DMS53 treated with DMSO at 0.1 percent for 48 hours (cell line): ENCODE results near the gene MSRB1.
"Not testable (repeated sequence)": the region's sequence is repeated elsewhere in the genome, so short reads cannot be mapped to it uniquely, and the experiment has no call there.

Experiments
- DNase-seq: peaks from one replicate; lab custom pipeline; 2025; ENCODE audit not compliant: unreplicated experiment; lab: John Stamatoyannopoulos, UW

Gene MSRB1

DNA sequence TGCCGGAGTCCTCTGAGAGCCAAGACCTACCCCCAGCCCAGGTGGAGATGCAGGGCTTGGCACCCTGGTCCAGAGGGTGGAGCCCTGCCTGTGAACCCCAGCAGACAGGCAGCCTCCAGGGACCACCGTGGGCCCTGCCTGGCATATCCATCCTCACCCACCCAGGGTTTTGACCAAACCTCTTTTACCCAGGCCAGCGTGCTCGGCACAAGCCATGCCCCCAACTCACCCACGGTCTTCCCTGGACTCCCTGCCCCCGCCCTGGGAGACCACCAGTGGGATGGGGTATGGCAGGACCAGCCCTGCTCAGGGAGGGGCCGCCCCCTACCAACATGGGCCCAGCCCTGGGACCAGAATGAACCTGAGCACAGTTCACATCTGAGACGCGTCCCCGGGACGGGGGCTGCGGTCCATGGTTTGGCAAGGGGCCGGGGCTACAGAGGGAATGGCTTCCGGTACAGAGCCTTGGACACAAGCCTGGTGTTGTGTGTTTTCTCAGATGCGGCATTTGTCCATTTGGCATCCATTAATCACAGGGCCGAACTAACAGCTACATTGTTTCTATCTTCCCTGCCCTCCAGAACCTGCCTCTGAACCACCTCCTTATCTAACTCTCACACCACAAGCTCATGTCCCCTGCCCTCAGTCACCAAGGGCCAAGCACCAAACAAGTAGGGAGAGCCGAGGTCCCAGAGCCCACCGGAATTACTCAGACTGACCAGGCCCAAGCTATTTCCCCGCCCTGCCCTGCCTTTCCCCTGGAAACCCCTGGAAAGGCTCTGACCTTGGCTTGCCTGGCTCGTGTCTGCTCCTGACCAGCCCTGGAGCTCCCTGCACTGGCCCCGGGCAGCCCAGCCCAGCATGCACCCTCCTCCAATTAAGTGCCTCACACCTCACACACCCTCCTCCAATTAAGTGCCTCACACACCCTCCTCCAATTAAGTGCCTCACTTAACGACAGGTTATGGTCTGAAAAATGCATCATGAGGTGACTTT is 38.9 kb downstream of the MSRB1 start:
- no peak for DNase-seq

DNA sequence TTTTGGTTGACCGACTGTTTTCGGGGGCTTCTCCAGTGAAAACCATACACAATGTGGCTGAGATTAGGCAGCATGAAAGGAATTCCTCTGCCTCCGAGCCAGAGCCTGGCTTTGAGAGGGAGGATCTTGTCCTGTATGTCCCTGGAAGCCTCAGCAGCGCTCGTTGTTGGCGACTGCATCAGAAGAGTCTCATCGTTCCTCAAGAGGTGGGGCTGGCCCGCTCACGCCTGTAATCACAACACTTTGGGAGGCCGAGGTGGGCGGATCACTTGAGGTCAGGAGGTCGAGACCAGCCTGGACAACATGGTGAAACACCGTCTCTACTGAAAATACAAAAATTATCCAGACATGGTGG is 39.8 kb downstream of the MSRB1 start:
- no peak for DNase-seq

DNA sequence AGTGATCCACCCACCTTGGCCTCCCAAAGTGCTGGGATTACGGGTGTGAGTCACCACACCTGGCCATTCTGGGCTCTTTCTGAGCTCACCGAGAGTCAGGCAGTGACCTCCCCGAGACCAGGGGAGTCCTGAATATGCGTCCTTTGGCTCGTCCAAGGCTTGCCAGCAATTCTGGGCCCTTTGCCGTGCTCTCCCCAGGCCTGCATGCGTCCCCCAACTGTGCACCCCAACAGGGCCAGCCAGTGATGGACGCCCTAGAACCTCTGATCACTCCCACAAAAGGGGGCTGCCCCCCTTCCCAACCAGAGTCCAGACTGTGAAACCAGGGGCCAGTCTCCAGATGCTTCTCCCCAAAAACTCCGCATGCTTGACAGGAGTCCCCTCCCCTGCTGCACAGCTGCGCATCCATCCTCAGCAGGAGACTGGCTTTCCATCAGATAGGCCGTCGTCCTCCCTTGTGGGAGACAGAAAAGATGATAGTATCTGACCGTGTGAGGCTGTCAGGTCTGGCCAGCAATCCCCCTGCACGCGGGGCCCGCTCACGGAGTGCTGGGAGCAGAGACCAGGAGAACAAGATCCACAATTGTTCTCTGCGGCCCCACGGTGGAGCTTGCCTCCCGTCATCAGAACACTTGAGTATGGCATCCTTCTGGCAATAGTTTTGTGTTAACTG is 40.3 kb downstream of the MSRB1 start:
- no peak for DNase-seq

DNA sequence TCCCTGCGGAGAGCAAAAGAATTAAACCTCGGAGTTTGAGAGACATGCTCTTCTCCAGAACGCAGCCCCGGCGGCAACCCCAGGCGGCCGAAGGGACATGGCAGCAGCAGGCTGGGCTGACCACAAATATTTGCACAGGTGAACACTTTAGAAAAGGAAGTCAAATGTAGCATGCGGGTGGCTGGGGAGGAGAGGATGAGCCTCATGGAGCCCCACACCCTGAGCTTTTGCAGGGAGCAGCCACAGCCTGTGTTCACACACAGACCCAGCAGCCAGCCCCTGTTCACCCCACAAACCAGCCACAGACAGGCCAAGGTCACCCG is 42.6 kb downstream of the MSRB1 start:
- peak; percentile 88 for DNase-seq

DNA sequence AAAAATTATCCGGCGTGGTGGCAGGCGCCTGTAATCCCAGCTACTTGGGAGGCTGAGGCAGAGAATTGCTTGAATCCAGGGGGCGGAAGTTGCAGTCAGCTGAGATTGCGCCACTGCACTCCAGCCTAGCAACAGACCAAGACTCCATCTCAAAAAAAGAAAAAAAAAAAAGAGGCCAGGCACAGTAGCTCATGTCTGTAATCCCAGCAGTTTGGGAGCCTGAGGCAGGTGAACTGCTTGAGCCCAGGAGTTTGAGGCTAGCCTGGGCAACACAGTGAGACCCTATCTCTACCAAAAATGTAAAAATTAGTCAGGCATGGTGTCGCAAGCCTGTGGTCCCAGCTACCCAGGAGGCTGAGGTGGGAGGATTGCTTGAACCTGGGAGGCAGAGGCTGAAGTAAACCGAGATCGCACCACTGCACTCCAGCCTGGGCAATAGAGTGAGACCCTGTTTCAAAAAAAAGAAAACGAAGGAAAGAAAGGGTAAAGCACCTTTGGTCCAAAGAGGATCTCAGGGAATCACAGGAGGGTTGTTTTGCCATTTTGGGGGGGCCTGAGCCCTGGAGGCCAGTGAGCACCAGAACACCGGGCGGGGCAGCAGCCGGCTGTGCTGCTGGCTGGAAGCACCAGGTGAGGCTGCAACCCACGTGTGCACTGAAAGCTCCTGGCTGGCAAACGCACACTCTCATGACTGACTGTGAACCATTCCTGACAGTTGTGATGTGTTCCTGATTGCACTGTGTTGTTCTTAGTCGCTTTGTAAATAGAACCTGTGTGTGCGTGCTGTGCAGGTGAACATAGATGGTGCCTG is 43.2 kb downstream of the MSRB1 start:
- DNase-seq: no peak

DNA sequence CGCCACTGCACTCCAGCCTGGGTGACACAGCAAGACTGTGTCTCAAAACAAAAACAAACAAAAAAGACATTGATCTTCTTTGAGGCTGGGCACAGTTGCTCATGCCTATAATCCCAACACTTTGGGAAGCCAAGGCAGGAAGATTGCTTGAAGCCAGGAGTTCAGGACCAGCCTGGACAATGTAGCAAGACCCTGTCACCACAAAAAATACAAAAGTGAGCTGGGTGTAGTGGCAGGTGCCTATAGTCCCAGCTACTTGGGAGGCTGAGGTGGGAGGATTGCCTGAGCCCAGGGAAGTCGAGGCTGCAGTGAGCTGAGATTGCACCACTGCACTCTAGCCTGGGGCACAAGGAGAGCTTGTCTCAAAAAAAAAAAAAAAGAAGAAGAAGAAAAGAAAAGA is 45.3 kb downstream of the MSRB1 start:
- DNase-seq: not testable (repeated sequence)

DNA sequence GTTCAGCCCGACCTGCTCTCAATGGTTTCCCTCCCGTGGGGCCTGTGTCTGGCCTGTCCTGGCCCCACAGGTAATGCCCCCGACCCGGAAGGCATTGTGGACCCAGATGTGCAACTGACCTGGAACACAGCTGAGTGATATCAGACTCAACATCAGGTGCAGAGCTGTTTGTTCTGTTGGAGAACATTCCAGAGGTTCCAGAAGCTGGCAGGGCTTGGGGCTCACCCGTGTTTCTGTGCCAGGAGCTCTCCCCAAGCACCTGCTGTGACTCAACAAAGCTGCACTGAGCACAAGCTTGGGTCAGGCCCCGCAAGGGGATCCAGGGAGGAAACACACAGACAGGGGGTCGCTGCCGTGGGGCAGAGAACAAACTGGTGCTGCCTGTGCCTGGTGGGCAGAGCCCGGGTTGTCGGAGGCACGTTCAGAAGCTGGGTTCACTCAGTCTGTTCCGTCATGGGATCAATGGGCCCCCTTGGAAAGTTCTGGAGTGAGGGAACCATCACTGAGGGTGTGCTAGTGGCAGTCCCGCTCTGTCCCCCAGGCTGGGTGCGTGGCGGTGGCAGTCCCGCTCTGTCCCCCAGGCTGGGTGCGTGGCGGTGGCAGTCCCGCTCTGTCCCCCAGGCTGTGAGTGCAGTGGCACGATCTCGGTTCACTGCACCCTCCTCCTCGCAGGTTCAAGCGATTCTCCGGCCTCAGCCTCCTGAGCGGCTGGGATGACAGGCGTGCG is 46.9 kb downstream of the MSRB1 start:
- no peak for DNase-seq

DNA sequence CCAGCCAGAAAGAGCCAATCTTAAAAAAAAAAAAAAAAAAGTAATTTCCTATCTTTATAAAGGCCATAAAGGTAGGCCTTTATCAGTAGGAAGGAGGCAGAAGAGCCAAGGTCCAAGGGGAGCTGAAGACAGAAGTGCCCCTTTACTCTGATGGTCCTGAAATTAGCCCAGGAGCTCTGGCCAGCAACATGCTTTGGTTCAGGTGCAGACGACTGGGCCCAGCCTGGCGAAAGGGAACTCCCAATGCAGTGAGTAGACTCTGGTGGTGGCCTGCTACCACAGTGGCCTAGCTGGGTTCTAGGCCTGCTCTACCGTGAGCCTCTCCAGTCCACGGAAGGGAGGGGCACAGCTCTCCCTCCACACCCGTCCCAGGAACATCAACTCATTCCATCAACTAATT is 47.9 kb downstream of the MSRB1 start:
- DNase-seq: no peak

DNA sequence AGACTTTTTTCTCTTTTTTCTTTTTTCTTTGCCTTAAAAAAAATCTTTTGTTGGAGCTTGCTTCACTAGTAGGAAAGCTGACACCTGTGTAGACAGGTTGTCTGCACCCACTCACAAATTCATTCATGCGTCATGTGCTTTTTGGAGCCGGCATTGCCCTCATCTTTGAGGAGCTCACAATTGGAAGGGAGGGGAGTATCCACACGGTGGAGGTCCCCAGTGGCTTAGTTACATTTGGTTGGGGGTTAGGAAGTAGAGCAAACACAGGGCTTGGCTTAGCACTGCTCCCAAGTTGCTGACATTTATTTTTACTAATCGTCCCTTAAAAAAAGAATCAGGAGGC is 52.3 kb downstream of the MSRB1 start:
- peak; percentile 59 for DNase-seq

DNA sequence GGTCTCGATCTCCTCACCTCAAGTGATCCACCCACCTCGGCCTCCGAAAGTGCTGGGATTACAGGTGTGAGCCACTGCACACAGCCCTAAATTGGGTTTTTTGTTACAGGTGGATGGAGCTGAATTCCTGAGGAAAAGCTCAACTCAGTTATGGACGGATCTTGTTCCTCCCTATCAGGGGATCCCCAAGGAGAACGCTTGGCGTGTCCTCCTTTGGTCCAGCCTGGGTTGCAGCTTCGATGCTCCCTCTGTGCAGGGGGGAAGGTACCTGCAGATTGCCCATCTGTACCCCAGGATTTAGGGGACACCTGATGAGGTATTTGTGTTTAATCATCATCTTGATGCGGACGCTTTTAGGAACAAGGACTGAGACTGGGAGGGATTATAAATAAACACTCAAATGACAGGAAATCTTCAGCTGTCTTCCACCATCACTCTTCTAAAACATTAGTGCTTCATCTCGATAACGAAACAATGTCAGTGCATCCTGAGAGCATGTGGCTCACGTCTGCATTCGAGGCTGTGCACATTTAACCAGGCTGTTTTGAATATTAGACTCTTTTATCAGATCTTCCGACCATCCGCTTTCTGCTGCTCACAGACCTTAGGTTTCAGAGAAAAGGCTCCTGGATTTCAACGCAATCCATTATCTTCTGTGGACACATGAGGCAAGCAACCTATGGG is 52.8 kb downstream of the MSRB1 start:
- DNase-seq: no peak
